Measurements from ENCODE around the gene GFAP.

DNA sequence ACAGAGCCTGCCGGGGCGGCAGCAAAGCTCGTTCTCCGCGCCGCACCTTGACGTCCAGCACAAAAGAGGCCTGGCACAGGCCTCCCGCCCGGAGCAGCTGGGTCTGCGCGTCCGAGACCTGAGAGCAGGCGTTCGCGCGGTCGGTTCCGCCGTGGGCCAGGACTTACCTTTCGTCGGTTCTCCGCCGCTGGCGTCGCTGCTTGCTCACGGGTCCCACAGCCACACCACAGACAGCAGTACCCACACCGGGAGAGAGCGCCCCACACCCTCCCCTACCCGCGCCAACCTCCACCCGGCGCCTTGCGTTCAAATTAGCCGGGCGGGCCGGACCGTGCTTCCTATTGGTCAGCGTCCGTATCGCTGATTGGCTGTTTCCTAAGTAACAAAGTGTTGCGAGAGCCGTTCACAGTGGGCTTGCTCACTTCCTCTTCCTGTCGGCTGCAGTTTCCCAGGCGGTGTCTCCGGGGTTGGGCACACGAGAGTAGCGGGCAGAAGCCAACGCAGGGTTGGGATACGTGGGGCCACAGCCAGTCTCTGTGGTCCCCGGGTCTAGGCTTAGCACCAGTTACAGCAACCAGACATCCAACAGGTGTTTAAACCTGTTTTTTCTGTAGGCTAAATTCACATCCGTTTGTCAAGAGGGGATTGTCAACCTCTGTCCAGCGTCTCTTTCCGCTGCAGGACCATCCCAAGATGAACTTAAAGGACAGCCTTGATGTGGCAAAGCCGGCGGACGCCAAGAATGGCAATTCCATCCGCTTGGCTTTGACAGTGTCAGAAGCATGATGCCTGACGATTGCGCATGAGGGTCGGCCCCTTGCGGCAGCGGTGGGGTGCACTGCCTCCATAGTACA is 32.4 kb upstream of the GFAP start, which contains the start of gene KIF18B:
- TF ChIP-seq CTCF (IDR thresholded peaks at IDR 0.05): no peak
- no peak for TF ChIP-seq POLR2A (IDR thresholded peaks at IDR 0.05)

All from testis (tissue), 2 donors.